Smooth muscle cell (in vitro differentiated cells): Measurements from ENCODE around the gene DUSP2. TPM values are rescaled to one million over a fixed set of nuclear protein-coding genes. Genes with fewer than 3 reads are reported as not detected.

Experiments used
- DNase-seq: peaks from one replicate; lab custom pipeline; 2025; ENCODE audit not compliant: unreplicated experiment; lab: John Stamatoyannopoulos, UW
- H2AFZ ChIP-seq: fragments of 200-600 bp; sonication (generic); 2 replicates; pipeline ENCODE4 v1.6.0; 2016; ENCODE audit warnings: antibody characterized with exemption, low read depth, mild to moderate bottlenecking
- H3F3A ChIP-seq: fragments of 200-600 bp; sonication (generic); 2 replicates; pipeline ENCODE4 v1.6.0; 2017; ENCODE audit warnings: antibody characterized with exemption, low read depth
- H3K27ac ChIP-seq: fragments of 200-600 bp; sonication (generic); 2 replicates; pipeline ENCODE4 v1.5.1; 2016; ENCODE audit warnings: low read depth, mild to moderate bottlenecking
- H3K27me3 ChIP-seq: fragments of 200-600 bp; sonication (generic); 2 replicates; pipeline ENCODE4 v1.6.1; 2016; ENCODE audit warnings: low read depth, mild to moderate bottlenecking
- H3K36me3 ChIP-seq: fragments of 200-600 bp; sonication (generic); 2 replicates; pipeline ENCODE4 v1.5.1; 2016; ENCODE audit warnings: low read depth
- H3K4me1 ChIP-seq: fragments of 200-600 bp; sonication (generic); 2 replicates; pipeline ENCODE4 v1.5.1; 2016; ENCODE audit warnings: low read depth
- H3K4me2 ChIP-seq: fragments of 200-600 bp; sonication (generic); 2 replicates; pipeline ENCODE4 v1.6.0; 2016; ENCODE audit warnings: mild to moderate bottlenecking
- H3K4me3 ChIP-seq: fragments of 200-600 bp; sonication (generic); 2 replicates; pipeline ENCODE4 v1.5.1; 2016; ENCODE audit warnings: mild to moderate bottlenecking
- H3K79me2 ChIP-seq: fragments of 200-600 bp; sonication (generic); 2 replicates; pipeline ENCODE4 v1.6.0; 2016; ENCODE audit warnings: low read depth, mild to moderate bottlenecking
- H3K9ac ChIP-seq: fragments of 200-600 bp; sonication (generic); 2 replicates; pipeline ENCODE4 v1.6.0; 2016; ENCODE audit warnings: low read depth
- H3K9me3 ChIP-seq: fragments of 200-600 bp; sonication (generic); replicated peaks from 2 replicates; pipeline ENCODE4 v1.5.1; 2016; ENCODE audit warnings: low read depth
- H4K20me1 ChIP-seq: fragments of 200-600 bp; sonication (generic); 2 replicates; pipeline ENCODE4 v1.6.0; 2016; ENCODE audit warnings: low read depth
- CTCF ChIP-seq: fragments of 200-600 bp; sonication (generic); IDR thresholded peaks from 2 replicates; pipeline ENCODE4 v1.5.1; 2017; ENCODE audit warnings: borderline replicate concordance, mild to moderate bottlenecking, antibody characterized with exemption; ENCODE audit not compliant: insufficient read depth, poor library complexity, severe bottlenecking
- WGBS: methylation state at CpG from one replicate; pipeline ENCODE4 v1.1.7; 2016; ENCODE audit warnings: low lambda C conversion rate; 5-methylcytosine and 5-hydroxymethylcytosine counted together
- polyA plus RNA-seq: library from polyadenylated mRNA; unstranded; fragments of >200 nt; fragmentation: Nextera tagmentation; extraction: Ambion mirVana; gene quantifications from 2 replicates; pipeline ENCODE4 v1.2.1, GENCODE V29; 2016
- total RNA-seq: library from RNA; depleted of rRNA; stranded (reverse); fragments of >200 nt; gene quantifications from 2 replicates; pipeline ENCODE4 v1.2.3, GENCODE V29; 2014

DUSP2 gene
- total and polyA plus RNA-seq, 2 experiments from 2014 or later: 55.3 to 89.3 TPM

GRCh38 chr2:96124406-96125265 lies 20.6 kb downstream of the DUSP2 start:
- no peaks in the 10 kb centered on the region for H3K4me1 ChIP-seq
- H3K79me2 ChIP-seq: no peaks in the 10 kb centered on the region
- no peak for TF ChIP-seq CTCF
- no peak overlapping the region for H3K4me3 ChIP-seq
- H3F3A ChIP-seq: no peaks in the 10 kb centered on the region
- no peak overlapping the region for H2AFZ ChIP-seq
- H3K27ac ChIP-seq: no peak overlapping the region
- H3K36me3 ChIP-seq: no peaks in the 10 kb centered on the region
- no peaks in the 10 kb centered on the region for H3K9me3 ChIP-seq
- no peak overlapping the region for H3K4me2 ChIP-seq
- H3K9ac ChIP-seq: no peak overlapping the region
- no peak for DNase-seq
- H4K20me1 ChIP-seq: no peaks in the 10 kb centered on the region
- 93% methylated on average over 14 of the region's 14 CpGs for WGBS
- H3K27me3 ChIP-seq: peaks cover 13% of the 10 kb centered on the region

GRCh38 chr2:96123936-96124335 lies 21.3 kb downstream of the DUSP2 start:
- Histone ChIP-seq H3K79me2 (no peaks in the 10 kb centered on the region), H3K9me3 (no peaks in the 10 kb centered on the region), H2AFZ (no peak overlapping the region), H3F3A (no peaks in the 10 kb centered on the region), H3K4me3 (no peak overlapping the region), H3K4me1 (no peaks in the 10 kb centered on the region), H3K4me2 (no peak overlapping the region), H3K9ac (no peak overlapping the region), H4K20me1 (no peaks in the 10 kb centered on the region), H3K27me3 (peaks cover 18% of the 10 kb centered on the region), H3K36me3 (no peaks in the 10 kb centered on the region), H3K27ac (no peak overlapping the region)
- no peak for DNase-seq
- no peak for TF ChIP-seq CTCF
- WGBS: 92% methylated on average over 11 of the region's 11 CpGs

- H3K27me3 ChIP-seq: peaks cover 22% of the 10 kb centered on the region
- H4K20me1 ChIP-seq: no peaks in the 10 kb centered on the region
- no peak overlapping the region for H3K4me3 ChIP-seq
- no peak overlapping the region for H3K9ac ChIP-seq
- no peaks in the 10 kb centered on the region for H3K79me2 ChIP-seq
- no peaks in the 10 kb centered on the region for H3K4me1 ChIP-seq
- DNase-seq: no peak
- H3K4me2 ChIP-seq: no peak overlapping the region
- no peaks in the 10 kb centered on the region for H3K36me3 ChIP-seq
- no peak overlapping the region for H3K27ac ChIP-seq
- no peaks in the 10 kb centered on the region for H3F3A ChIP-seq
- H2AFZ ChIP-seq: no peak overlapping the region
- 90% methylated on average over 1 of the region's 1 CpG for WGBS
- no peak for TF ChIP-seq CTCF
- no peaks in the 10 kb centered on the region for H3K9me3 ChIP-seq
These were observed 21.9 kb downstream of the DUSP2 start for GRCh38 chr2:96123290-96123689.

- Histone ChIP-seq H2AFZ (no peak overlapping the region), H3K9me3 (no peaks in the 10 kb centered on the region), H3K4me2 (no peak overlapping the region), H3K9ac (no peak overlapping the region), H3K27me3 (peaks cover 31% of the 10 kb centered on the region), H3K79me2 (no peaks in the 10 kb centered on the region), H3F3A (no peaks in the 10 kb centered on the region), H3K4me3 (no peak overlapping the region), H4K20me1 (no peaks in the 10 kb centered on the region), H3K4me1 (peaks cover under 1% of the 10 kb centered on the region), H3K27ac (no peak overlapping the region), H3K36me3 (no peaks in the 10 kb centered on the region)
- 87% methylated on average over 5 of the region's 5 CpGs for WGBS
- no peak for TF ChIP-seq CTCF
- no peak for DNase-seq
These were observed 22.8 kb downstream of the DUSP2 start for GRCh38 chr2:96122391-96122790.
